Breast epithelium (tissue), 3 donors: Measurements from ENCODE around the gene ITM2C.

Experiments
- POLR2A ChIP-seq: fragments of 450-650 bp; IDR thresholded peaks from one replicate; pipeline ENCODE4 v1.6.1; 2016; ENCODE audit warnings: antibody characterized with exemption, mild to moderate bottlenecking, moderate library complexity
- TF ChIP-seq, protein P1 (sequence below), 3 donors: fragments of 450-650 bp; IDR thresholded peaks; one replicate each; pipeline ENCODE4 v1.5.1; 2016 to 2017; ENCODE audit warnings: antibody characterized with exemption in 3 of 3, mild to moderate bottlenecking in 3 of 3, moderate library complexity in 3 of 3

DNA sequence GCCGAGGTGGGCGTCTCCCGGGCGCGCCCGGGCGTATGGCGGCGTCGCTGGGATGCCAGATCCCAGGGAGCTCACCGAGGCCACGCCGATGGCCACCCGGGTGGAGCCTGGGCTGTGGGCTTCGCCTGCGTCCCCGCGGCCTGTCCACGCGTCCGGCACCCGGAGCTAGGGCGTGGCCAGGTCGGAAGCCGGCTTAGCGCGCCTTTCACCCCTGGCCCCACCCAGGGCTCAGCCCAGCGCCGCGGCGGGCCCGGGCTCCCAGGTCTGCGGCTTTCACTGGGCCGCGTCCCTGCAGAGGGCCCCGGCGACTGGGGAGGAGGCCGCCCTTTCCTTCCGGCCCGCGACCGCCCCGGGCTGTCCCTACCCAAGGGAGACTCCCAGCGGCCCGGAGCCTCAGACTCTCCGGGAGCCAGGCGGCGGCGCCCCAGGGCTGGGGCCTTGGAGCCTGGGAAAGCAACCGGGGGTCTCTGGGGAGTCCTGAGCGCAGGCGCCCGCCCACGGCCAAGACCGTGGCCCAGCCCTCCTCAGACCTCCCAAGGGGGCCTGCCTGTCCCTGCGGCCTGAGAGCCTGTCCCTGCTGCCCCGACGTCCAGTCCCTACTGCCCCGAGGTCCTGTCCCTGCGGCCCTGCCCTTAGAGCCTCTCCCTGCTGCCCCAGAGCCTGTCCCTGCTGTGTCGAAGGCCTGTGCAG, 36.3 kb upstream of the ITM2C start:
- TF ChIP-seq, protein P1, sequence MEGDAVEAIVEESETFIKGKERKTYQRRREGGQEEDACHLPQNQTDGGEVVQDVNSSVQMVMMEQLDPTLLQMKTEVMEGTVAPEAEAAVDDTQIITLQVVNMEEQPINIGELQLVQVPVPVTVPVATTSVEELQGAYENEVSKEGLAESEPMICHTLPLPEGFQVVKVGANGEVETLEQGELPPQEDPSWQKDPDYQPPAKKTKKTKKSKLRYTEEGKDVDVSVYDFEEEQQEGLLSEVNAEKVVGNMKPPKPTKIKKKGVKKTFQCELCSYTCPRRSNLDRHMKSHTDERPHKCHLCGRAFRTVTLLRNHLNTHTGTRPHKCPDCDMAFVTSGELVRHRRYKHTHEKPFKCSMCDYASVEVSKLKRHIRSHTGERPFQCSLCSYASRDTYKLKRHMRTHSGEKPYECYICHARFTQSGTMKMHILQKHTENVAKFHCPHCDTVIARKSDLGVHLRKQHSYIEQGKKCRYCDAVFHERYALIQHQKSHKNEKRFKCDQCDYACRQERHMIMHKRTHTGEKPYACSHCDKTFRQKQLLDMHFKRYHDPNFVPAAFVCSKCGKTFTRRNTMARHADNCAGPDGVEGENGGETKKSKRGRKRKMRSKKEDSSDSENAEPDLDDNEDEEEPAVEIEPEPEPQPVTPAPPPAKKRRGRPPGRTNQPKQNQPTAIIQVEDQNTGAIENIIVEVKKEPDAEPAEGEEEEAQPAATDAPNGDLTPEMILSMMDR (IDR thresholded peaks at IDR 0.05), result no peak
- TF ChIP-seq POLR2A, result no peak
